H7 (cell line): ENCODE measurements around the gene MYO15B. TPM values are rescaled to one million over a fixed set of nuclear protein-coding genes. Genes with fewer than 3 reads are reported as not detected.
A peak's percentile ranks its signal among the peaks of the same experiment; 100 is the strongest.
"Not testable (repeated sequence)": the region's sequence is repeated elsewhere in the genome, so short reads cannot be mapped to it uniquely, and the experiment has no call there.

Source experiments
- DNase-seq: peaks from one replicate; pipeline ENCODE4 v3.0.0; 2012
- H3K27me3 ChIP-seq: 2 replicates; pipeline ENCODE4 v1.6.0; 2011; ENCODE audit warnings: mild to moderate bottlenecking, low read length; ENCODE audit not compliant: control insufficient read depth, insufficient read depth
- H3K36me3 ChIP-seq: replicated peaks from 2 replicates; pipeline ENCODE4 v1.5.1; 2011; ENCODE audit warnings: low read length; ENCODE audit not compliant: control insufficient read depth, insufficient read depth
- H3K4me3 ChIP-seq: 2 replicates; pipeline ENCODE4 v1.5.1; 2011; ENCODE audit warnings: low read depth, mild to moderate bottlenecking, control low read depth, low read length, moderate library complexity; ENCODE audit not compliant: insufficient read depth
- total RNA-seq: library from RNA; depleted of rRNA; stranded (reverse); fragments of >200 nt; shearing (Covaris generic); gene quantifications from 2 replicates; pipeline ENCODE4 v1.2.3, GENCODE V29; 2014

The MYO15B gene
- total RNA-seq, 1 experiment from 2014 or later, result 9.9 TPM

DNA sequence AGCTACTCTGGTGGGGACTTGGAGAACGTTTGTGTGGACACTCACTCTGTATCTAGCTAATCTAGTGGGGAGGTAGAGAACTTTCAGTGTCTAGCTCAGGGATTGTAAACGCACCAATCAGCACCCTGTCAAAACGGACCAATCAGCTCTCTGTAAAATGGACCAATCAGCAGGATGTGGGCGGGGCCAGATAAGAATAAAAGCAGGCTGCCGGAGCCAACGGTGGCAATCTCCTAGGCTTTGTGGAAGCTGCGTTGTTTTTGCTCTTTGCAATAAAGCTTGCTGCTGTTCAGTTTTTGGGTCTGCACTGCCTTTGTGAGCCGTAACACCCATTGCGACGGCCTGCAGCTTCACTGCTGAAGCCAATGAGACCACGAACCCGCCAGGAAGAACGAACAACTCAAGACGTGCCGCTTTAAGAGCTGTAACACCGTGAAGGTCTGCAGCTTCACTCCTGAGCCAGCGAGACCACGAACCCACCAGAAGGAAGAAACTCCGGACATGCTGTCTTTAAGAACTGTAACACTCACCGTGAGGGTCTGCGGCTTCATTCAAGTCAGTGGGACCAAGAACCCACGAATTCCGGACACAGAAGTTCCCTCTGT lies 6.4 kb upstream of the MYO15B start:
- not testable (repeated sequence) for DNase-seq, H3K4me3 ChIP-seq, H3K36me3 ChIP-seq, H3K27me3 ChIP-seq

DNA sequence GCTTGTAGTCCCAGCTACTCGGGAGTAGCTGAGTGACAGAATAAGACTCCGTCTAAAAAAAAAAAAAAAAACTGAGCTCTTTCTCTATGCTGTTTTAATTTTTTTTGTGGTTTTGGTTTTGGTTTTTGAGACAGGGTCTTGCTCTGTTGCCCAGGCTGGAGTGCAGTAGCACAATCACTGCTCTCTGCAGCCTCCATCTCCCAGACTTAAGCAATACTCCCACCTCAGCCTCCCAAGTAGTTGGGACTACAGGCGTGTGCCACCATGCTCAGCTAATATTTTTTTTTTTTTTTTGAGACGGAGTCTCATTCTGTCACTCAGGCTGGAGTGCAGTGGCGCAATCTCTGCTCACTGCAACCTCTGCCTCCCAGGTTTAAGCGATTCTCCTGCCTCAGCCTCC lies 4.4 kb upstream of the MYO15B start:
- H3K4me3 ChIP-seq, result not testable (repeated sequence)

DNA sequence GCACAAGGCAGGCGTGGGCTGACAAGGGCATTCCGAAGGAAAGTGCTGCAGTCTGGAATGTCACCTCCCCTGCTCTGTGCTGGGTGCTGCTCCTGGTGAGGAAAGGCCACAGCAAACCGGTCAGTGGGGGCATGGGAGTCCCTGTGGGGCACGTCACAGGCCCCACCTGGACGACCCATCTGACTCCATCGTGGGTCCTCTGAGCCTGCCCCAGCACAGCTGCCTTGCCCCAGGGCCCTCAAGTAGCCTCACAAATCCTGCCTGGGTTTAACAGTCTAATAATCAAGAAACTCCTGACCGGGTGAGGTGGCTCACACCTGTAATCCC lies 2.8 kb upstream of the MYO15B start:
- Histone ChIP-seq H3K36me3 (no peaks in the 10 kb centered on the region), H3K4me3 (no peak overlapping the region), H3K27me3 (peaks cover 21% of the 10 kb centered on the region)
- DNase-seq, result no peak

More for the DNA sequence above, 4.4 kb upstream of the MYO15B start:
- H3K27me3 ChIP-seq, DNase-seq, H3K36me3 ChIP-seq: not testable (repeated sequence)

DNA sequence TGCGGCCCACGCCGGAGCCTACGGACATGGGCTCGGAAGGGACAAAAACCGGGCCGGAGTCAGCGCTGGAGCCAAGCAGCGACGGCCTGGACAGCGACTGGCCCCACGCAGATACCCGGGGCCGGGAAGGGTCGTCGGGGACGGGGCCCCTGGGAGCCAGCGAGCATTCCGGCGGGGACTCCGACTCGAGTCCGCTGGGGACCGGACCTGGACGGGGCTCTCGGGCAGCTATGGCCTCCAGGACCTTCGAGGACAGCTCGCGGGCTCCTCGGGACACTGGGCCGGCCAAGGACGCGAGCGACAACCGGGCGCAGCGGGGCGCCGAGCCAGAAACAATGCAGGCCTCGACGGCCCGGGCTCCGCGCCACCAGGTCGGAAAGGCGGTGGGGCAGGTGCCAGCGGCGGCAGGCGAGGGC lies 1.0 kb downstream of the MYO15B start:
- H3K4me3 ChIP-seq, result peak overlapping the region; percentile 50
- no peak for DNase-seq
- H3K27me3 ChIP-seq, result peaks cover 26% of the 10 kb centered on the region
- no peaks in the 10 kb centered on the region for H3K36me3 ChIP-seq

DNA sequence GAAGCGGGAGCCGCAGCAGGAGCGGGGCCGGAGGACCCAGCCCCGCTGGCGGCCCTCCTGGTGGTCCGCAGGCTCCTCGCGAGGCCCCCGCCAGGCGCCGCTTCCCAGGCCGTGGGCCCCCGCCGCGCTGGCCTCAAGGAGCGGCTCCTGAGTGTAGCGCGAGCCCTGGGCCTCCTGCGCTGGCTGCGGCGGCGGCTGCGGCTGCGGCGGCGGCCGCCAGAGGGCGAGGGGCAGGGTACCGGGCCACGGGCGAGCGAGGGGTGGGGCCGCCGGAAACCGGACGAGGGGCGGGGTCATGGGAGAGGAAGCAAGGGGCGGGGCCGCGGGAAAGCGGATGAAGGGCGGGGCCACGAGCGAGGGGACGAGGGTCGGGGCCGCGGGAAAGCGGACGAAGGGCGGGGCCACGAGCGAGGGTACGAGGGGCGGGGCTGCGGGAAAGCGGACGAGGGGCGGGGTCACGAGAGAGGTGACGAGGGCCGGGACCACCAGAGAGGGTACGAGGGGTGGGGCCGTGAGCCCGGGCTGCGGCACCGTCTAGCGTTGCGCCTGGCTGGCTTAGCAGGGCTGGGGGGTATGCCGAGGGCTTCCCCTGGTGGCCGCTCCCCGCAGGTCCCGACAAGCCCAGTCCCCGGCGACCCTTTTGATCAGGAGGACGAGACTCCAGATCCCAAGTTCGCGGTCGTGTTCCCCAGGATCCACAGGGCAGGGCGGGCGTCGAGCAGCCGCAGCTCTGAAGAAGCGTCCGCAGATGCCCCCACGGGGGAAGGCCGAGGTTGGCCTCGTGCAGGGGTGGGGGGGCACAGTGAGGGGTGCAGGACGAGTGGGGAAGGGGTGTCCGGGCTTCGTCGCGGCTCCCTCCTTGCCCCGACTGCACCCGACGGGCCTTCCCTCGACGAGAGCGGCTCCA lies 1.7 kb downstream of the MYO15B start:
- Histone ChIP-seq H3K27me3 (peaks cover 26% of the 10 kb centered on the region), H3K4me3 (peak overlapping the region; percentile 63), H3K36me3 (no peaks in the 10 kb centered on the region)
- DNase-seq, result peak; percentile 100

DNA sequence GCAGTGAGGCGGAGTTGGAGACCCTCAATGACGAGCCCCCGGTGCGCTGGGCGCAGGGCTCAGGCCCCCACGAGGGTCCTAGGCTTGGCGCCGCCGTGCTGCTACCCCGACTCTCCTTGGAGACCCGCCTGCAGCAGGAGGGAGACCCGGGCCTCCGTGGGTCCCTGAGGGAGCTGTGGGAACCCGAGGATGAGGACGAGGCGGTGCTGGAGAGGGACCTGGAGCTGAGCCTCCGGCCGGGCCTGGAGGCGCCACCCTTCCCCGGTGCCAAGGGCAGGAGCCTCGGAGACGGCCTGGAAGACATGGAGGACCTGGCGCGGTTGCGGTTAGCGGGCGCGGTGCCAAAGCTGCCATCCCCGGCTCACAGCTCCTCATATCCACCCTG lies 2.3 kb downstream of the MYO15B start:
- Histone ChIP-seq H3K27me3 (peaks cover 26% of the 10 kb centered on the region), H3K4me3 (peak overlapping the region; percentile 63), H3K36me3 (no peaks in the 10 kb centered on the region)
- DNase-seq, result no peak

DNA sequence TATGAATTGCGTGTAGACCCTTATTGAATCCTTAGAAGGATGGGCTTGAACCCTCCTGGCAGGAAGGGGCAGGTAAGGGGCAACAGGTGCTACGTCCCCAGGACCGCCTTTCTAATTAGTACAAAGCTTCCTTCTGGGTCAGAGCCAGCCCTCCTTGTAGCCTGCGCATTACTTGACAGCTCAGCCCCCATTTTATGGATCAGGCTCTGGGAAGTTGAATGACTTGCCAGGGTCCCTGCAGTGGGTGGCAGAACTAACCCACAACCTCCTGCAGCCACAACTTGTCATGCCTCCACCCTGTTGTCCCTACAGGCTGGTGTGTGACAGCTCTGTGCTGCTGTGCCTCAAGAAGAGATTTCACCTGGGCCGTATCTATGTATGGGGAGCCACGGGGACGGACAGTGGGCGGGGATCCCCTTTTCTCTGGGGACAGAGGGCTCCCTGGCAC lies 2.7 kb downstream of the MYO15B start:
- H3K4me3 ChIP-seq, result no peak overlapping the region
- H3K27me3 ChIP-seq, result peaks cover 26% of the 10 kb centered on the region
- no peak for DNase-seq
- no peaks in the 10 kb centered on the region for H3K36me3 ChIP-seq

DNA sequence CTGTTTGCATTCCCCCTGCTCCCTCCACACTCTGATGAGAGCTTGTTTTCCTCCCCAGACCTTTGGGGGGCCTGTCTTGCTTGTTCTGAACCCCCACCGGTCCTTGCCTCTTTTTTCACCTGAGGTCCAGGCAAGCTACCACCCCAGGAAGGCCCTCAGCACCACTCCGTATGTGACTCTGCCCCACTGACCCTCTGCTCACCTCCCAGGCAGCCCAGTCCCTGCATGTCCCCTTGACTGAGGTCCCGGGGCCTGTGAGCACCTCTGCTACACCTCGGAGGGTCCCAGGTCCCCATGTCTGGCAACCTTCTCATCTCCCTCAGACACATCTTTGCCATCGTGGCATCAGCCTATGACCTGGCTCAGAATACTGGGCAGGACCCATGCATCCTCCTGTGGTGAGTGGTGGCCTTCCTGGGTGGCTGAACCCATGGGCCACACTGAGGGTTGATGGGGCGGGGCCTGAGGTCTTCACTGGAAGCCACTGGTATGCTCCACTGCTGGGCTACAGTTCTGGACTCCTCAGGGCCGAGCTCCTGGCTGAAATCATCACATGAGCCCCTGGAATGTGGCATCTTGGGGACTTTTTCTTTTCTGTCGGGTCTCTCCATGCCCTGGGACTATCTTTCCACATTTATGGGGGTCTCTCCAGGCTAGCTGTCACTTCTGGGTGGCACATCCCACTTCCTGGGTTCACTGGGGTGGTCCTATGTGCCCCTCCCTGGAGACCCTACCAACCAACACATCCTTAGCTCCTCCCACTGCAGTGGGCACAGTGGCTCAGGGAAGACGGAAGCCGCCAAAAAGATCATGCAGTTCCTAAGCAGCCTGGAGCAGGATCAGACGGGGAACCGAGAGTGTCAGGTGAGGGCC lies 3.5 kb downstream of the MYO15B start:
- Histone ChIP-seq H3K27me3 (peaks cover 26% of the 10 kb centered on the region), H3K36me3 (no peaks in the 10 kb centered on the region), H3K4me3 (no peak overlapping the region)
- peak; percentile 15 for DNase-seq

DNA sequence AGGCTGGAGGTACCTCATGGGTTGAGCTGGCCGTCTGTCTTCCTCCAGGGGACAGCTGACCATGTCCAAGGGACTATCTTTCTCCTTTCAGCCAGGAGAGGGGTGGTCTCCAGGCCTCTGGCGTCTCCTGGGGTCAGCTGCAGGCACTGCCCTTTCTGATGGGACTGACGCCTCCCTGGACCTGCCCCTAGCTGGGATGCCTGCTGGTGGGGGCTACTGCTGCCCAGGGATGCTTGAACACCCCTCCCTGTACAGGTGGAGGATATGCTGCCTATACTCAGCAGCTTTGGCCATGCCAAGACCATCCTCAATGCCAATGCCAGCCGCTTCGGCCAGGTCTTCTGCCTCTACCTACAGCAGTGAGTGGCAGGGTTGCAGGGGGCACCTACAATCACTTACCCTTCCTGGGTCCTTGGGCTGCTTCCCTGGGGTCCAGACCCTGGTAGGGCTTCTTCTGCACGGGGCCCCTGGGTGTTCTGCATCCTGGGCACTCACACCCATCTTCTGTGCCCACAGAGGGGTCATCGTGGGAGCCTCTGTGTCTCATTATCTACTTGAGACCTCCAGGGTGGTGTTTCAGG lies 4.2 kb downstream of the MYO15B start:
- DNase-seq, result peak; percentile 37
- H3K36me3 ChIP-seq, result no peaks in the 10 kb centered on the region
- no peak overlapping the region for H3K4me3 ChIP-seq
- peaks cover 26% of the 10 kb centered on the region for H3K27me3 ChIP-seq

DNA sequence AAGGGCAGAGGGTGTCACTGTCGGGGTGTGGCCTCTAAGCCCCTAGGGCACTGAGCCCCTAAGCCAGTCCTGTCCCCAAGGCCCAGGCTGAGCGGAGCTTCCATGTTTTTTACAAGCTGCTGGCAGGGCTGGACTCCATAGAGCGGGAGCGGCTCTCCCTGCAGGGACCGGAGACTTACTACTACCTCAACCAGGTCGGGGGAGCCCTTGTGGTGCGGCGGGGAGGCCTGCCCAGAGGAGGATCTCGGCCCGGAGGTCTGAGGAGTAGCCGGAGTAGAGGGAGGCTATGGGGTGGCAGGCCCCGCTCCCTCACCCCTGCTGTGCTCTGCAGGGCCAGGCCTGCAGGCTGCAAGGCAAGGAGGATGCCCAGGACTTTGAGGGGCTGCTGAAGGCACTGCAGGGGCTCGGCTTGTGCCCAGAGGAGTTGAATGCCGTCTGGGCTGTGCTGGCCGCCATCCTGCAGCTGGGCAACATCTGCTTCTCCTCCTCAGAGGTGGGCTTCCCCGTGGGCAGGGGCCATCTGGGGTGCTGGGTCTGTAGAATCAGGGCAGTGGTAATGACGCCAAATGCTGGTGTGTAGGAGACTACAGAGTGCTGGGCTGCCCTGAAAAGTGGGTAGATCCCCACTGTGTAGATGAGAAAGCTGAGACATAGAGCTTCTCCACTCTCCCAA lies 4.9 kb downstream of the MYO15B start:
- H3K36me3 ChIP-seq, result no peaks in the 10 kb centered on the region
- H3K27me3 ChIP-seq, result peaks cover 24% of the 10 kb centered on the region
- no peak overlapping the region for H3K4me3 ChIP-seq
- peak; percentile 51 for DNase-seq

DNA sequence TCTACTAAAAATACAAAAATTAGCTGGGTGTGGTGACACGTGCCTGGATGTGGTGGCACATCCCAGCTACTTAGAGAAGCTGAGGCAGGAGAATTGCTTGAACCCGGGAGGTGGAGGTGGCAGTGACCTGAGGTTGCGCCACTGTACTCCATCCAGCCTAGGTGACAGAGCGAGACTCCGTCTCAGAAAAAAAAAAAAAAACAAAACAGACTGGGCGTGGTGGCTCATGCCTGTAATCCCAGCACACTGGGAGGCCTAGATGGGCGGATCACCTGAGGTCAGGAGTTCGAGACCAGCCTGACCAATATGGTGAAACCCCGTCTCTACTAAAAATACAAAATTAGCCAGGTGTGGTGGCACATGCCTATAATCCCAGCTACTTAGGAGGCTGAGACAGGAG lies 5.8 kb downstream of the MYO15B start:
- not testable (repeated sequence) for H3K4me3 ChIP-seq, H3K36me3 ChIP-seq, DNase-seq
- H3K27me3 ChIP-seq, result peaks cover 15% of the 10 kb centered on the region

DNA sequence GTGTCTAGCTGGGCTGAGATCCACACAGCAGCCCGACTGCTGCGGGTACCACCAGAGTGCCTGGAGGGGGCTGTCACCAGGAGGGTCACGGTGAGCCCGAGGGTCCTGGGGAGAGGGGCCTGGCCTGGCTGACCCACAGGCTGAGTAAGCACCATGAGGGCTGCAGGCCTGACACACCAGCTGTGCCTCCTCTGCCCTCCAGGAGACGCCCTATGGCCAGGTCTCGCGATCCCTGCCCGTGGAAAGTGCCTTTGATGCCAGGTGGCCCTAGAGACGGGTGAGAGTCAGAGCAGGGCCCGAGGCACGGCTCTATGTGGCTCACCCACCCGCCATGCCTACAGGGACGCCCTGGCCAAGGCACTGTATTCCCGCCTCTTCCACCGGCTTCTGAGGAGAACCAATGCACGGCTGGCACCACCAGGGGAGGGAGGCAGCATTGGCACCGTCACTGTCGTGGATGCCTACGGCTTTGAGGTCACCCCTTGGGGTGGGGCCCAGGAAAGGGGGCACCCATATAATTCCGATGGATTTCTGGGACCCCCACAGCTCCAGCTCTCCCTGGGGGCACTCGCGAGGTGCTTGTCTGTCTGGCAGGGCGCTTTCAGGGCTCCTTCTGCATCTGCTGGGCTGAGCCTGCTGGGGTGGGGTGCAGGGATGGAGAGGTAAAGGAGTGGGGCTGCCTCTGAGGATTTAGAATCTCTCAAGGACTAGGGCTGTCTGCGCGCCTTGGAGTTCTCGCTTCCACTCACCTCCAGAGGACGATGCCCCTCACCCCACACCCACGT lies 7.1 kb downstream of the MYO15B start:
- Histone ChIP-seq H3K4me3 (no peak overlapping the region), H3K27me3 (peaks cover 7% of the 10 kb centered on the region; the same call in 1 of the 2 replicates), H3K36me3 (no peaks in the 10 kb centered on the region)
- peak; percentile 63 for DNase-seq

DNA sequence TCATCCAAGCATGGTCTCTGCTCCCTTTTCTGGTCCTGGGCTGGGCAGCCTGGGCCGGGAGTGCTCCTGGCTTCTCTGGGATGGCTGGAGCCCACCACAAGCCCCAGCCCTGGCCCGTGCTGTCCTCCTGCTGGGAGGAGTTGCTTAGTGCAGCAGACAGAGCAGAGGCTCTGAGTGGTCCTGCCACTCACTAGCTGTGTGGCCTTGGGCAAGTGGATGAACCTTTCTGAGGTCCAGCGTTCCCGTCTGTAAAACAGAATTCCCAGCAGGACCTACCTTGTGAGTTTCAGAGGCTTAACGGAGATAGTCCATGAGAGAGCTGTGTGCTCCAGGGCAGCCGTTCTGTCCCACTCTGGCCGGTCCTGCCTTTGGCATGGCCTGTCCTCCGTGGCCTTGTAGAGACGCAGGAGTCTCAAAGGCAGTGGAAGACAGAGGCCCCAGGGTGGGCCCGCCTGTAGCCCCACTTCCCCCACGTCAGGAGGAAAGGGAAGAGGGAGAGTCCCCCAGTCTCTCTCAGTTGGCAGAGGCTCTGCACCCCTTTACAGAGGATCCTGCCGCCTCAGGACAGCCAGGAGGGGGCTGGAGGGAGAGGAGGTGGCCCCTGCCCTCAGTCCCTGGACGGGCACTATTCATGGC lies 7.8 kb downstream of the MYO15B start:
- no peaks in the 10 kb centered on the region for H3K36me3 ChIP-seq
- DNase-seq, result peak; percentile 47

More for the DNA sequence above, 7.8 kb downstream of the MYO15B start:
- H3K27me3 ChIP-seq, result peaks cover 2% of the 10 kb centered on the region; the same call in 1 of the 2 replicates
- H3K4me3 ChIP-seq, result no peak overlapping the region
